Stimulated activated CD8-positive, alpha-beta memory T cell treated with anti-CD3 and anti-CD28 coated beads, Interleukin-15, amount 100 ng/mL, for 48 hours (primary cell): ENCODE results near the gene XKR7.

Experiments
- DNase-seq, 2 donors: peaks; one replicate each; pipeline ENCODE4 v3.0.0-alpha.2; 2020; ENCODE audit warnings: low read depth in 2 of 2

XKR7 gene

DNA sequence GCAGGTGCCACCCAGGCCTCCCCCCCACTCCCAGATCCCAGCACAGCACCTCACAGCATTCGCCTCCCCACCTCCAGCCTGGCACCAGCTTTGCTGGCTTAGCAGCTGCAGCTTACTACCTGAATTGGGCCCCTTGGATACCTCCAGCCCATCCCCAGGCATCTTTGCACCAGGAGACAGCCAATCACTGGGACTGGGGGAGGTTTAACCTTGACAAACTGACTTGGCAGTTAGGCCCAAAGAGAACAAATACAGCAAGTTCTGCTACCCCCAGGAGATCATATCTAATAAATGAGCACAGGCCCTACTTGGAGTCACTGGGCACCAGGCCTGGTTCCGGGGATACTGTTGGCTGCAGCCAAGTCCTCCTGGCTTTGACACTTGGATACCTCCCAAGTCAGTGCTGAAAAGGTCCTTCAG, 24.9 kb upstream of the XKR7 start:
- no peak for DNase-seq

GRCh38 chr20:31945319-31945718, 22.6 kb upstream of the XKR7 start:
- no peak for DNase-seq

DNA sequence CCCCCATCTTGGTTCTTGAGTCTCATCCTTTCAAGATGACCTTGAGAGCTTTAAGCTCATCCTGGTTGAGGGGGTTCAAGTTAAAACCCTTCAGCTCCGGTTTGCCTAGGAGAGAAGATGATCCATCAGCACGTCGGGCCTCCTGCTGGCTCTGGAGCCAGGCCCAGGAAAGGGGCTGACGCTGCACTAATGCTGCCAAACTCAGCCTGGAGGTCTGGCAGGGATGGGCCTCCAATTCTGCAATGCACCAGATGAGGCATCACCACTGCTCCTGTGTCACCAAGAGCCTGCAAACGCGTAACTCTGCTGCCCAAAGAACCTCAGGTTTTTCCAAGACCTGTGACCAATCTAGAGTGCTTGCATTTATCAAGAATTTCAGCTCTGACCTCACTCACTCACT, 22.2 kb upstream of the XKR7 start:
- DNase-seq: no peak

DNA sequence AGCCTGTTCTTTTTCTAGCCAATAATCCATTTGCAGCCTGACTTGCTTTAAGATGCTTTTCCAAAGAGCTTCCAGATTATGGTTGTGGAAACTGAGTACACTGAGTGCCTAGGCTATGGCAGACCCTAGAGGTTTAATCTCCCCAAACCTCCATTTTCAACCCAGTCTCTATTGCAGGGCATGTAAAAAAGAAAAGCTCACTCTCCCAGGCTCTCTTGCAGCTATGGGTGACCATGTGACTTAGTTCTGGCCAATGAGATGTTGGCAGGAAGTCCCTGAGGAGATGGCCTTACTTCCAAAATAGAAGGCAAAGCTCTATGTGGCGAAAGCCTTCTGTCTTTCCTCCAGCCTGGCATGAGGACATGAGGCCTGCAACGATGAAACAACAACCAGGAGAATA, 19.9 kb upstream of the XKR7 start:
- DNase-seq: no peak

DNA sequence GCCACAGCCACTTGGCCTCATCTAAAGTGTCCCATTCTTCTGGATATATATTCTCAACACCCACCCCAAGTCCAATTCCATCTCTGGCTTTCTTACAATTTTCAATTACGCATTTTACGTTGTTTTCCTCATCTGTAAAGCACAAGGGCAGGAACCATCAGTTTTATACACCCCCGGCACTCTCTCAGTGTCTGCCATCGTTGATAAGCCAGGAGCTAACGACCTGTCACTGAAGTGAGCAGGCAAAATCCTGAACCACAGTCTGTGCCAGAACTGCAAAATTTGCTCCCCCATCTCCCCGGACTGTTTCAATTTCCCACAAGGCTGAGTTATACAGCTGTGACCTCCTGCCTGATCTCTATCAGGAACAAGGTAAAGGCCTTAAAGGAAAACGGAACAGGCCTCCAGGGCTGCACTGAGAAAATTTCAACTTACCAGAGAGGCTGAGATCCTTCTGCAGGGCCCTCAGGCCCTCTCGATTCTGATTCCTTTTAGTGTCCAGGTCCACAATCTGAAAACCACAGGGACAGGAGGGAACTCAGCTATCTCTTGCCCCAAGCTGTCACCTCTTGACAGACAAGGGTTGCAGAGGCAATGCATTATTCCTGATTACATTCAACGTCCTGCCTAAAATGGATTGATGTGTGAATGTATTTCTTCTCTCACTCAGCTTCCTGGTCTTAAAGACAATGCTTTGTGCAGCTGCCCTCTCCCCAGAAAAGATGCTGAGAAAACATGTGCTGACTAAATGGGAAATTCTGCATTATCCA, 17.9 kb upstream of the XKR7 start:
- no peak for DNase-seq

DNA sequence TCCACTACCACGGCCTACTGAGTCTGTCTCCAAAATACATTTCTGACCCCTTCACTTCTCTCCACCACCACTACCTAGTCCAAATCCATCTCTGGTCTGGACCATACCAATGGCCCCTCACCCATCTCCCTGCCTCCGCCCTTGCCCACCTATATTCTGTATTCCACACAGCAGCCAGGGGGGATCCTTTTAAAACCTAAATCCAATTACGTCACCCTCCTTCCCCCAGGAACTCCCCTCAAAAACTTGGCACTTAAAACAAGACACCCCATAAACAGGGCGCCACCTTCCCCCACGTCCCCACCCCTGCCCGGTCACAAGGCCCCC, 16.8 kb upstream of the XKR7 start:
- DNase-seq: no peak

DNA sequence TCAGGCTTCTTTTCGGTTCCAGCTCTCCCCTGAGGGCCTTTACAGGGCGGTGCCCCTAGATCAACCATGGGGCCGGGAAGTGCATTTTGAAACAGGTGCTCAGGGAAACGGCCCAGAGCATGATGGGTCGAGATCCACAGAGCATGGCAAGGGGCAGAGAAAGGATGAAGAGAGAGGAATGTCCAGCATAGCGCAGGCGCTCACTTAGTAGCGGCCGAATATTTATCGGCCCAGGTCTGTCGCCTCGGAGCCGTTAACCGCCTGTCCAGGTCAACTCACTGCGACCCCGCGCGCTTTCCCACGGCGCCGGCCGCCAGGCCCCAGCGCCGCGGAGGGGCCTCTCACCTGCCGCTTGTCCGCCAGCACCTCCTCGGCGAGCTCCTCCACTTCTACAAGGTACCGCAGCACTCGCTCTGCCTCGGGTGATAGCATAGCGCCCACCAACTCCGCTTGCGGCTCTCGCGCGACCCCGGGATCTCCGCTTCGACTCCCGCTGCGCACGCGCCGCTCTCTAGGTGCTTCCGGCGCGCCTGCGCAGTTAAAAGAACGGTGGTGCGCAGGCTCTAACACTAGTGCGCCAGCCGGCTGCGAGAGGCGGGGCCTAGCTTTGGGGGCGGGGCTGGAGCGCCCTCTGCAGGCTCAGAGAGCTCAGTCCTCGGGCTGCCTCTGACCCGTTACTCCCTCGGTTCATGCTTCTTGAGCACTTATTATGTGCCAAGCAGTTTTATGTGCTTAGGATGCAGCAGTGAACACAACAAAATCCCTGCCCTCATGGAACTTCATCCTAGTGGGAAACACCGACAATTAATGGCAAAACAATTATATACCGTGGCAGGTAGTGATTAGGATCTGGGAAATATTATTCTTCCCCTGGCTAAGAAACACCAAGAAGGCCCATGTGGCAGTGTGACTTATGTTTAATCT, 16.2 kb upstream of the XKR7 start, which contains the start of gene PDRG1:
Gene PDRG1, minus strand, starts transcription at position 517 of the 924 bp plus-strand sequence. Its CDS starts 85 bp downstream, at position 432.
- DNase-seq: peak; percentile 95 to 96

- no peak for DNase-seq
Measured at GRCh38 chr20:31953556-31954148, 14.3 kb upstream of the XKR7 start.

- DNase-seq: no peak
Measured at GRCh38 chr20:31954500-31954899, 13.5 kb upstream of the XKR7 start.

- DNase-seq: no peak
Measured at GRCh38 chr20:31956556-31957526, 11.1 kb upstream of the XKR7 start.

- no peak for DNase-seq
Measured at GRCh38 chr20:31962761-31963160, 5.2 kb upstream of the XKR7 start.

DNA sequence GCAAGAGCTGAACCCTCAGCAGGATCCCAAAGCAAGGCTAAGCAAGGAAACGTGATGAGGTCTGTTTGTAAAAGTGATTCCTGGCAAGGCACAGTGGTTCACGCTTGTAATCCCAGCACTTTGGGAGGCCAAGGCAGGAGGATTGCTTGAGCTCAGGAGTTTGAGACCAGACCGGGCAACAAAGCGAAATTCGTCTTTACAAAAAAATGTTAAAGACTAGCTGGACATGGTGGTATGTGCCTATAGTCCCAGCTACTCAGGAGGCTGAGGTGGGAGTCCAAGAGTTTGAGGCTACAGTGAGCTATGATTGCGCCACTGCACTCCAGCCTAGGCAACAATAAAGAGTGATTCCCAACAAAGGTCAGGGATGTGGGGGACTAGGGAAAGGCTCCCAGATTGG, 4.1 kb upstream of the XKR7 start:
- no peak for DNase-seq

DNA sequence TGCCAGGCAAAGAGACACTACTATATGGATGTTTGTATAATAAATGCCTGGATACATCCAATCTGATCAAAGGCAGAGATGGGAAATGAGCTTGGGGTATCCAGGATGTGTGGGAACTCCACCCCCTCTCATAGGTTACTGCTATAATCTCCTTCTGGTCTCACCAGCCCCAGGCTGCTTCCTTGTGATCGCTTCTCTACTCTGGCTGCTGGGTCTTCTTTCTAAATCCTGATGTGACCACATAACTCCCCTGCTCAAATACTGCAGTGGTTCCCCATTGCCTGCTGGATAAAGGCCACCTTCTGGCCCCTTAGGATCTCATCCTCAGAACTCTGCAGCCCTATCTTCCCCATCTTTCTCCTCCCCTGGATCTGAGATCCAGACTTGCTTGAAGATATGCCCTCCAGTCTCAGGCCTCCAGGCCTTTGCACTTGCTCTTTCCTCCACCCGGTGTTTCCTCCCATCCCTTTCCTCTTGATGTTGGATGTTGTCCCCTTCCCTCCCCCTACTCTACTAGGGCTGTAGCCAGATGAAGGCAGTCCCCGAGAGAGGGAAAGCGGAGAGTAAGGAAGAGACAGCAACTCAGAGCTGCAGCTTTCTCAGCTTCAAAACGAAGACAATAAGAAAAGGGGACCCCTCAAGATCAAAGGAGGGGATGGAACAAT, 828 bp upstream of the XKR7 start:
- DNase-seq: no peak

GRCh38 chr20:31968291-31969126, 558 bp downstream of the XKR7 start:
- DNase-seq: peak; percentile 59 to 68

DNA sequence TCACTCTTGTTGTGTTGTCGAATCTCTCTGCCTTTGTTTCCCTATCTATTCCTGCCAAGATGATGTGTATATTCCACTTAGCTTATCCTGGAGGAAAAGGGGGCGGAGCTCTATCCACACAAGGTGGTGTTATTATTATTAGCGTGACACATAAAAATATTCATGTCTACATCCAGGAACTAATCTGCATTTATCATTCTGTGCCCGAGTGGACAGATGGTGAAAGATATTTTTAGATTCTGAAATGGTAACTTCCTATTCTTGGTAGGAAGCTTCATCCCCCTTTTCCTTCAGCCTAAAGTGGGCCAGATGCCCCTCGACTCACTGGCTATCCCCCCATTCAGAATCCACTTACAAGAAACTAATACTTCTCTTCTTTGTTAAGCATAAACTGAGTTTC, 2.0 kb downstream of the XKR7 start:
- no peak for DNase-seq

DNA sequence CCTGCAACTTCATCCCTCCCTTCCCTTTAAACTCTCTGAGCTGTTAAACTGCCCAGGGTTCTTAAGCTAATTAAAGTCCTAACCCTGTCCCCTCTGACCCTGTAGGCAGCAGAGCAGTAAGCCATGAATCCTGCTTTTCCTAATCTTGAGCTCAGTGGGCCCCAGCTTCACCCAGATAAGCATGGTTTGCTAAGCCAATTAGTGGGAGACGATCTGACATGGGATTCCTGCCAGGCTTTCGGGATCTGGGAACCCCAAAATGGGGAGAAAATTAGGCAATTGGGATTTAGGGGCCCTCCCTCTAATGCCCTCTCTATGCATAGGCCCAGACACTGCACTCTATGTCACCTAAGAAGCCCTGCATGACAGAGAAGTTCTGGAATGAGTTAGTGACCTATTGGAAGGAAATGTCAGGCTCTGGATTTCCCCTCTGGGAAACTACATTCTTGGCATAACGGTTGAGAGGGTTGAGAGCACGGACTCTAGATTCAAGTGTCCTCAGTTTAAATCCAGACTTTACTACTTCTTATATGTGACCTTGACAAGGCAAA, 4.6 kb downstream of the XKR7 start:
- DNase-seq: no peak

- DNase-seq: no peak
Measured at GRCh38 chr20:31974296-31974695, 6.3 kb downstream of the XKR7 start.

- no peak for DNase-seq
Measured at GRCh38 chr20:31974951-31975487, 7.1 kb downstream of the XKR7 start.

DNA sequence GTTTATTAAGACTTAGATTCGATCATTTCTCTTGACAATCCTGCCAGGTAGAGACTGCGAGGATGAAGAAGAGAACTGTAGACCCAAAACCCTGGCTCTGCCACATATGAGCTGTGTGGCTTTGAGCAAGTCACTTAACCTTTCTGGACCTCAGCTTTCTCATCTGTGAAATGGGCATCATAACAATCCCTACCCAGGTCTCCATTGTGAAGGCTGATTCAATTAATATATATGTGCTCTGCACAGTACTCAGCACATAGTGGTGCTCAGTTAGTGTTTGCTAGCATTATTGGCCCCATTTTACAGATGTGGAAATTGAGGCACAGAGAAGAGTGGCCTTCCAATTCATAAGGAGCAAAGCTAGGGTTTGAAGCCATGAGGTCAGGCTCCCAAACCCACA, 7.9 kb downstream of the XKR7 start:
- DNase-seq: no peak
